A673 (cell line): ENCODE data around the gene VAT1. TPM values are rescaled to one million over a fixed set of nuclear protein-coding genes. Genes with fewer than 3 reads are reported as not detected.

Source experiments
- BruUV-seq: library from RNA; stranded (reverse); fragments of 400-500 nt; replicated peaks from 2 replicates; lab custom pipeline; 2021; lab: Mats Ljungman, UMichigan
- CTCF ChIA-PET: fragments of 300-600 bp; sonication (Branson Sonifier 250); formaldehyde crosslinking; loops from one replicate; lab custom pipeline; 2022; ENCODE audit warnings: antibody characterized with exemption; lab: Charles Lee
- POLR2A ChIA-PET: fragments of 300-600 bp; sonication (Branson Sonifier 250); formaldehyde crosslinking; loops from one replicate; lab custom pipeline; 2022; ENCODE audit warnings: antibody characterized with exemption; ENCODE audit not compliant: low non-redundant PET; lab: Charles Lee
- DNase-seq: peaks from one replicate; pipeline ENCODE4 v3.0.0-alpha.2; 2015; ENCODE audit warnings: low spot score
- H3K27ac ChIP-seq: fragments of 200-600 bp; sonication (generic); 2 replicates; pipeline ENCODE4 v1.5.1; 2016; ENCODE audit warnings: mixed run types, low read depth, mild to moderate bottlenecking, mixed read lengths, antibody characterized with exemption, low read length; ENCODE audit not compliant: poor library complexity, severe bottlenecking
- H3K27me3 ChIP-seq: fragments of 200-600 bp; sonication (generic); replicated peaks from 2 replicates; pipeline ENCODE4 v1.6.1; 2017; ENCODE audit warnings: mixed run types, low read depth, mild to moderate bottlenecking, mixed read lengths, antibody characterized with exemption, low read length; ENCODE audit not compliant: insufficient read depth, poor library complexity
- H3K36me3 ChIP-seq: fragments of 200-600 bp; sonication (generic); 2 replicates; pipeline ENCODE4 v1.6.1; 2016; ENCODE audit warnings: mixed run types, mild to moderate bottlenecking, mixed read lengths, antibody characterized with exemption, low read length; ENCODE audit not compliant: insufficient read depth, poor library complexity, severe bottlenecking
- H3K4me1 ChIP-seq: fragments of 200-600 bp; sonication (generic); 2 replicates; pipeline ENCODE4 v1.6.1; 2017; ENCODE audit warnings: mixed run types, mild to moderate bottlenecking, mixed read lengths, antibody characterized with exemption, low read length; ENCODE audit not compliant: insufficient read depth, poor library complexity, severe bottlenecking
- H3K4me3 ChIP-seq: fragments of 200-600 bp; sonication (generic); 2 replicates; pipeline ENCODE4 v1.5.1; 2016; ENCODE audit warnings: low read depth, mixed run types, mild to moderate bottlenecking, mixed read lengths, low read length; ENCODE audit not compliant: poor library complexity, severe bottlenecking
- H3K9me3 ChIP-seq: fragments of 200-600 bp; sonication (generic); 2 replicates; pipeline ENCODE4 v1.6.1; 2016; ENCODE audit warnings: mixed run types, low read depth, mild to moderate bottlenecking, mixed read lengths, antibody characterized with exemption, low read length; ENCODE audit not compliant: poor library complexity, severe bottlenecking
- CTCF ChIP-seq: fragments of 300-800, 200-600 bp; sonication (generic); conservative IDR thresholded peaks from 2 replicates; pipeline ENCODE4 v1.5.1; 2017; ENCODE audit warnings: low read depth, mild to moderate bottlenecking, antibody characterized with exemption, low read length, moderate library complexity, mixed read lengths
- EZH2 ChIP-seq: fragments of 200-600 bp; sonication (generic); IDR thresholded peaks from 2 replicates; pipeline ENCODE4 v1.6.1; 2017; ENCODE audit warnings: borderline replicate concordance, low read depth, mild to moderate bottlenecking, mixed read lengths, antibody characterized with exemption, low read length; ENCODE audit not compliant: poor library complexity, severe bottlenecking
- intact Hi-C: fragments of 100-400 bp; cut with micrococcal nuclease; formaldehyde crosslinking; loops from one replicate; pipeline ENCODE4 v1.10.0; 2022; ENCODE audit not compliant: unreplicated experiment
- total RNA-seq: library from RNA; stranded (reverse); gene quantifications from 2 replicates; pipeline ENCODE4 v1.2.3, GENCODE V29; 2021

Gene VAT1
- total RNA-seq, 1 experiment from 2014 or later: 45.2 TPM

GRCh38 chr17:43043307-43043706 is 21.1 kb upstream of the VAT1 start:
- no peak overlapping the region for H3K4me3 ChIP-seq
- DNase-seq: no peak
- no peaks in the 10 kb centered on the region for H3K27me3 ChIP-seq
- intact Hi-C loops: no loop called here
- no peaks in the 10 kb centered on the region for H3K36me3 ChIP-seq
- POLR2A ChIA-PET: no interaction called here
- no TSS peak for BruUV-seq
- CTCF ChIA-PET: no interaction called here
- TF ChIP-seq EZH2: no peak
- no peak for TF ChIP-seq CTCF
- no peaks in the 10 kb centered on the region for H3K9me3 ChIP-seq
- no peaks in the 10 kb centered on the region for H3K4me1 ChIP-seq
- no peak overlapping the region for H3K27ac ChIP-seq

- intact Hi-C loops: no loop called here
- no peaks in the 10 kb centered on the region for H3K9me3 ChIP-seq
- DNase-seq: no peak
- no peak overlapping the region for H3K27ac ChIP-seq
- no peak for TF ChIP-seq CTCF
- no peak for TF ChIP-seq EZH2
- ChIA-PET CTCF (no interaction called here), POLR2A (no interaction called here)
- H3K27me3 ChIP-seq: no peaks in the 10 kb centered on the region
- no peaks in the 10 kb centered on the region for H3K36me3 ChIP-seq
- H3K4me1 ChIP-seq: no peaks in the 10 kb centered on the region
- BruUV-seq: no TSS peak
- no peak overlapping the region for H3K4me3 ChIP-seq
Measured at GRCh38 chr17:43042025-43042628, 19.9 kb upstream of the VAT1 start.

- intact Hi-C loops: no loop called here
- Histone ChIP-seq H3K27me3 (no peaks in the 10 kb centered on the region), H3K4me3 (no peak overlapping the region), H3K4me1 (no peaks in the 10 kb centered on the region), H3K27ac (no peak overlapping the region), H3K9me3 (no peaks in the 10 kb centered on the region), H3K36me3 (no peaks in the 10 kb centered on the region)
- no peak for DNase-seq
- BruUV-seq: no TSS peak
- POLR2A ChIA-PET: no interaction called here
- CTCF ChIA-PET: no interaction called here
- no peak for TF ChIP-seq EZH2
- no peak for TF ChIP-seq CTCF
Measured at GRCh38 chr17:43040655-43041054, 18.5 kb upstream of the VAT1 start.
